GM23338 (cell line): ENCODE measurements around the gene OR2T5.
"Not testable (repeated sequence)": the region's sequence is repeated elsewhere in the genome, so short reads cannot be mapped to it uniquely, and the experiment has no call there.

Source experiments
- CREB1 ChIP-seq: fragments of 250-450 bp; sonication (Bioruptor Pico); IDR thresholded peaks from 2 replicates; pipeline ENCODE4 v1.5.0; 2020; ENCODE audit warnings: low read depth, mild to moderate bottlenecking, moderate library complexity
- CTCF ChIP-seq, 2 experiments: fragments of 200-600 bp in 1 of 2; sonication (generic) in 1 of 2; conservative IDR thresholded peaks; 2 replicates each; pipeline versions ENCODE4 v1.5.1 to v1.6.1; 2016 to 2017; ENCODE audit warnings: antibody characterized with exemption in 2 of 2, low read depth in 2 of 2, mild to moderate bottlenecking in 2 of 2, moderate library complexity in 1 of 2
- EZH2 ChIP-seq: fragments of 200-600 bp; sonication (generic); IDR thresholded peaks from one replicate; pipeline ENCODE4 v1.8.0; 2017; ENCODE audit warnings: antibody characterized with exemption, mild to moderate bottlenecking, low read depth; ENCODE audit not compliant: unreplicated experiment
- EZH2phosphoT487 ChIP-seq: fragments of 200-600 bp; sonication (generic); IDR thresholded peaks from one replicate; pipeline ENCODE4 v1.8.1; 2018; ENCODE audit warnings: antibody characterized with exemption; ENCODE audit not compliant: unreplicated experiment
- ZNF114 ChIP-seq: fragments of 250-450 bp; sonication (Bioruptor Pico); IDR thresholded peaks from 2 replicates; pipeline ENCODE4 v1.5.0; 2020; ENCODE audit warnings: mild to moderate bottlenecking, moderate library complexity

- not testable (repeated sequence) for TF ChIP-seq CTCF (conservative IDR thresholded peaks at IDR 0.05; ENCODE audit: low read depth in 2 of 2); EZH2; EZH2phosphoT487; ZNF114 (CRISPR knock-in tag); CREB1
These were observed 39.8 kb upstream of the OR2T5 start for GRCh38 chr1:248448409-248449074.
